NCI-H748 (cell line): ENCODE data around the gene ZNF365.
"Not testable (repeated sequence)": the region's sequence is repeated elsewhere in the genome, so short reads cannot be mapped to it uniquely, and the experiment has no call there.

Experiments
- DNase-seq: peaks from one replicate; lab custom pipeline; 2025; ENCODE audit not compliant: unreplicated experiment; lab: John Stamatoyannopoulos, UW

The ZNF365 gene, protein sequence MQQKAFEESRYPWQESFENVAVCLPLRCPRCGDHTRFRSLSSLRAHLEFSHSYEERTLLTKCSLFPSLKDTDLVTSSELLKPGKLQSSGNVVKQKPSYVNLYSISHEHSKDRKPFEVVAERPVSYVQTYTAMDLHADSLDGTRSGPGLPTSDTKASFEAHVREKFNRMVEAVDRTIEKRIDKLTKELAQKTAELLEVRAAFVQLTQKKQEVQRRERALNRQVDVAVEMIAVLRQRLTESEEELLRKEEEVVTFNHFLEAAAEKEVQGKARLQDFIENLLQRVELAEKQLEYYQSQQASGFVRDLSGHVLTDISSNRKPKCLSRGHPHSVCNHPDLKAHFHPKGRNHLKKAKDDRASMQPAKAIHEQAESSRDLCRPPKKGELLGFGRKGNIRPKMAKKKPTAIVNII

DNA sequence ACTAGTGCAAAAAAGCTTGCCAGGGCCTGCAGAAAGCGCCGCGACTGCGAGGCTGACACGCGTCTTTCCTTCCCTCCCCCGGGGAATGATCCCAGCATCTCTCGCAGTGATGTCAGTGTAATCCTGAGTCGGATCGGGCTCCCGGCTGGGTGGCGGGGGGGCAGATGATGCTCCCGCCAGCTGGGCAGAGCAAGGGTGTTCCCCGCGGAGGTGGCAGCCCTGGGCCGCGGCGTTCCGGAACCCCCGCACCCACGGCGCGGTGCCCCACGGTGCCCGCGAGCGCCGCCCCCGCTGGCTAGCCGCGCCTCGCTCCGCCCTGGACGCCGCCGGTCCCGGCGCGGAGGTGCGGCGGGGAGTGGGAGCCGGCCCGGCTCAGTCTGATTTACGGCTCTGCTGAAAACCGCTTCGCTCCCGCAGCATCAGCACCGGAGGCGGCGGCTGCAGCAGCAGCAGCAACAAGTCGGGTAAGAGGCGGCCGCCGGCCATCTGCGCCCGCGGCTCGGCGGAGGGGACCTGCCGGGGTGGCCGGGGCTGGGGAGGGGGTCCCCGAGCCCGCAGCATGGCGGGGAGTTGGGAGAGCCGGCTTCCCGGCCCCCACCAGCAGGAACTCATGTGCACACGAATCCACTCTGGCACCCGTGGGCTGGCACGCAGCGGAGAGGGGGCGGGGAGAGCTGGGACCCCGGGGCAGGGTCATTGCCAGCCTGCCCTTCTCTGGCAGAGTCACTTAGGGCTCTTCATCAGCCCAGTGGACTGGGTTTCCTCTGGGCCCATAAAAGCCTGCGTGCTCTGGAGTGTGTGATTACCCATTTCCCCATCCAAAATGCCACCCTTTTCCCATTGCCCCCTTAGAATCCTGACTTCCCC, at the start of gene ZNF365:
Gene ZNF365, plus strand, starts transcription at position 375 of the 867 bp plus-strand sequence. CDS start 1,825 bp downstream, outside the sequence.
- peak; percentile 61 for DNase-seq

DNA sequence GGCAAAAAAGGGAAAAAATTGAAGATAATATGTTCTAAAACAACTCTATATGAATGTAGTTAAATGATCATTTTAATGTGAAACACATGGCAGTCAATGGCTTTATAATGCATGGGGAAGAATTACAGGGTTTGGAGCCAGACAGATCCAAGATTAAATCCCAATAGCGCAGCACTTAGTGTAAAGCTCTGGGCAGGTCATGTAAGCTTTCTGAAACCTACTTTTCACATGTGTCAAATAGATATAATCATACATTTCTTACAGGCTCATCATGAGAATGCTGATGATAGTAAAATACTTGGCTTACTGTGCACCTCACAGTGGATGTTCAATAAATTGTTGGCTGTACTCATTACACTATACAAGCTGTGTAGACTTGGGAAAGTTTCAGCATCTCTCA, 48.0 kb upstream of the ZNF365 start:
- DNase-seq: no peak

DNA sequence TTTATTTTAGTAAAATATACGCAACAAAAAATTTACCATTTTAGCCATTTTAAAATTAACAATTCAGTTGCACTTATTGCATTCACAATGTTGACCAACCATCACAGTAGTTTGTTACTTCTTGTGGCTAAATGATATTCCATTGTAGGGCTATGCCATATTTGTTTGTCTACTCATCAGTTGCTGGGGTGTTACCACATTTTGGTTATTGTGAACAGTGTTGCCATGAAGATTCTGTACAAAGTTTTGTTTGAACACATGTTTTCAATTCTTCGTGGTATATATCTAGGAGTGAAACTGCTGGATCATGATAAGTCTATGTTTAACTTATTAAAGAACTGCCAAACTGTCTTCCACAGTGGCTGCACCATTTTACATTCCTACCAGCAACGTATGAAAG, 46.3 kb upstream of the ZNF365 start:
- DNase-seq: peak; percentile 40

DNA sequence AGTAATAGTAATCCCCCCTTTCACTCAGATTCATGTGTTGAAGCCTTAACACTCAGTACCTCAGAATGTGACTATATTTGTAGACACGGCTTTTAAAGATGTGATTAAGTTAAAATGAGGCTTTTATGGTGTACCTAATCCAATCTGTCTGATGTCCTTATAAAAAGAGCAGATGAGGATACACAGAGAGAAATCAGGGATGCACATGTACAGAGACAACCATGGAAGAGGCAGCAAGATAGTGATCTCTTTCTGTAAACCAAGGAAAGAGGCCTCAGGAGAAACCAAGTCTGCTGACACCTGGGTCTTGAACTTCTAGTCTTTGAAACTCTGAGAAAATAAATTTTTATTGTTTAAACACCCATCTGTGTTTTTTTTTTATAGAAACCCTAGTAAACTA, 44.0 kb upstream of the ZNF365 start:
- no peak for DNase-seq

DNA sequence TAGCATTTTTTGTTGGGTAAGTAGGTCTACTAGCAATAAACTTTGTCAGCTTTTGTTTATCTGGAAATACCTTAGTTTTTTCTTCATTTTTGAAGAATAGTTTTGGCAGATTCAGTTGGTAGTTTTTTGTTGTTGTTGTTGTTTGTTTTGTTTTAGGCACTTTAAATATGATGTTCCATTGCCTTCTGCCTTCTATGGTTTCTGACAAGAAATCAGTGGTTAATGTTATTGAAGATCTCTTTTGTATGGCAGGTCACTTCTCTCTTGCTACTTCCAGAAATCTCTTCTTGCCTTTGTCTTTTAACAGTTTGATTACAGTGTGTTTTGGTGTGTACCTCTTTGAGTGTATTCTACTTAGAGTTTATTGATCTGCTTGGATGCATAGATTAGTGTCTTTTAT, 41.8 kb upstream of the ZNF365 start:
- no peak for DNase-seq

DNA sequence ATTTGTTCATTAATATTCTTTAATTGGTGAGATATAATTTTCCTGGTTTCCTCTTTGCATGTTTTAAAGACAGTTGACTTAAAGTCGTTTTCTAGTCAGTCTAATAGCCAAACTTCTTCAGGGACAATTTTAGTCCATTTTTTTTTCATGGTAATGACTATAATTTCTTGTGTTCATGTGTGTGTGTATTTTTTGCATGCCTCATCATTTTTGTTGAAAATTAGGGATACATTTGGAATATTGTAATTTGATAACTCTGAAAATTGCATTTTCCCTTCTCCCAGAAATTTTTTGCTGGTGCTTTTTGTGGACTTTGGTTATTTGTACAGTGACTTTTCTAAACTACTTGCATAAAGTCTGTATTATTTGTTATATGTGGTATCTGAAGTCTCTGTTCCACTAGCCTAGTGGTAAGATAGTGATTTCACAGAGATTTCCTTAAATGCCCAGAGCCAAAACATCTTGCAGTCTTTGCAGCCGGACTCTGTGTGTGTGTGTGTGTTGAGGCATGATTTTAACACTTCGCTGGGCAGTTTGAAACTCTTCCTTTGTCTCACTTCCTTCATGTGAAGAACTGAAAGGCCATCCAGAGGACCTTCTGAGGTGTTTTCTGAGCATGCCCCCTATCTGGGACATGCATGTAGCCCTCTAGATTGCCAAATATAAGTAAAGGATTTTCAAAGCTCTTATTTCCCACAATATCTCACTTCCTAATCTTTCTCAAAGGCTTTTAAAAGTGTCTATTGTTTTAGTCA, 40.9 kb upstream of the ZNF365 start:
- no peak for DNase-seq

DNA sequence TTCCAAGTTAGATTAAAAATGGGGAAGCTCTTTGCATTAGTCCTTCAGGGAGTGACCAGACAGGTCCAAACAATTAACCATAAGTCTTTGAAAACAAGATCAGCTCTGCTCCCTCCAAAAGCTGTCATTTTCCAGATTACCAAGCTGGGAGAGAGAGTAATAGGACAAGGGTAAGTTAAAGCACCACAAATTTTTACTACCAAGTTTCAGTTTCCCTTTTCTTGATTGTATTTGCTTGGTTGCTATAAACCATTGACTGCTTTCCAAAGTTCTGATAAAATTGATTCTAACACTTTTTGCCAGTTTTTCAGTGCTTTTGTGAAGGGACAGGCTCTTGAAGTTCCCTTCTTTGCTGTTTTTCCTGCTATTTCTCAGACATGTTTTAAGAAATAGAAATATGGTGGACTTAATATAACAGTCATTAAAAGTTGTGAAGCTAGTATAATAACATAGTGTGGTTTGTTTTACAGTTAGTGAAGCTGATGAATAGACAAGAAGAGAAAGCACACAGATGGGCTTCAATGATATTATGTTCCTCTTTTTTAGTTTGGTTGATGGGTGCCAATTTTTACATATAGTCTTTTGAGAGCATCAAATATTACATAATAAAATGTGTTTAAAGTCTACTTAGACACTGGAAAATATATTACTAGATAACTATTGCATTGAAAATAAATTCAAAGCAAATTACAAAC, 40.0 kb upstream of the ZNF365 start:
- no peak for DNase-seq

DNA sequence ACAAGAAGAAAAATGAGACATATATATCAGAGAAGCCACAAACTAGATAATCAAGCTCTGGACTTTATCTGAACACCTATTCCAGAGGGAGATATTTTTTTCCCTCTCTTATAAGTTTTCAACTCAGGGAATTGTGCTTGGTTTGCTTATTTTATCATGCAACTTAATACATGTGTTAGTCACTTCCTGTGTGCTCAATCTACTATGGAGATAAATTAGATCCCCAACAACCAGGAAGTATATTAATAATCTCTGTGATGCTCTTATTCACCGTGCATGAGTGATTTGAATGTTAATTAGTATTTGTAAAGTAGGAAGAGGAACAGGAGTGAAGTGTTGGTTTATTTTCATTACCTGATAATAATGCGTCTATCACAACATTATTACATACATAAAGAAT, 38.8 kb upstream of the ZNF365 start:
- DNase-seq: no peak

DNA sequence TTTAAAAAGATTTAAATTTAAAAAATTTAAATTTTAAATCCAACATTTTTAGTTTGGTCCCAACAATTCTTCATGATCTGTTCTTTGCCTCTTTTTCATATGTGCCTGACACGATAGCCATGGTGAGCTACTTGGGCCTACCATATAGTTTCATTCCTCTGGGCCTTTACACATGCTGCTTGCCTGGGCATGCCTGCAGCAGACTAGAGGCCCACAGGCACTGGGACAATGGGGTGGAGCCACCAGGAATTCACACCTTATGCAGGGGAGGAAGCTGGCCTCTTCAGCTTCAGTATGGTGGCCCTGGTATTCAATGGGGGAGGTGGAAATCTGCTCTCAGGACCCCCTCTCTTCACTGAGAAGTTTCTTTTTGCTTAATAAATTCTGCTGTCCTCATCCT, 37.8 kb upstream of the ZNF365 start:
- DNase-seq: no peak

DNA sequence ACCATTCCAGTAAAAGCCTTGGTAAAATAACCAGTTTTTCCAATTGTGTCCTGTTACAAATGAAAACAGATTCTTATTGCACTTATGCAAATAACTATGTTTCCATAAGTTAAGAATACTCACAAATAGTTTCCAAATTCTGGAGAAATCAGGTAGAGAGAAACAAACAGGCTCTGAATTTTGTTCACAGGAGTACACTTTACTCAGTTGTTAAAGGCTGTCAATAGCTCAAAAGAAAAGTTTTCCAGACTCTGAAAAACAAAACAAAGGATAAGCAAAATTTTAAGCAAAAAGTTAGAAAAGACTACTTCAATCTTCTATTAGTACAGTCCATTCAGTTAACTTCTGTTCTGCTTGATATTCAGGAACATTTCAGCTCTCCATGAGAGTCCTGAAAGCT, 32.8 kb upstream of the ZNF365 start:
- no peak for DNase-seq

DNA sequence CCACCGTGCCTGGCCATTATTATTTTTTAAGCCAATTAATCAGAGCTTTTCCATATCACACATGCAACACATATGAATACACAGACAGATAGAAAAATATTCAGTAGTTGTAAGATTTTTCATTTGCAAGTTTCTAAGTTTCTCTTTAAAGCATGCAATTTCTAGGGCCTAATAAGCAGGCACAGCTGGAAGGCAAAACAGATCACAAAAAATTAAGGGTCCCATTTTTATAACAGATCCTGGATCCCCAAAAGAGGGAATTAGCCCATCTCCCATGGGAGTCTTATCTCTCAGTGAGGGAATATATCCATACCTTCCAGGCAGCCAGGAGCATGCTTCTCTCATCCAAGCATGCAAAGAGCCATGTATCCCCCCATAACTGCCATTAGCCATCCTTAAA, 31.2 kb upstream of the ZNF365 start:
- no peak for DNase-seq

DNA sequence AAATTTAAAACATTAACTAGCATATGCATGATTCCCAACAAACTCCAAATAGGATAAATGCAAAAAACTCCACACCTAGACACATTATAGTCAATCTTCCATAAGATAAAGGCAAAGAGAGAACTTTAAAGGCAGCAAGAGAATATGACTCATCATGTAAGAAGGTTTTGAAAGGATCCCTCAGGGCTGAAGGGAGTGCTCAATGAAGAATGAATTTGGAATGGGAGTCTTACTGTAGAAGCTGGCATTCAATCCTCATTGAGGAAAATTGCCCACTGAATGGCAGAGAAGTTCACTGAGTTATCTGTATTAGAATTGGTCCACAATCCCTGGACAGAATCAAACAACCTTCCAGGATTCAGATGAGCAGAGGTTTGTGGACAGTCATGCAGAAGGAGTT, 26.1 kb upstream of the ZNF365 start:
- no peak for DNase-seq

DNA sequence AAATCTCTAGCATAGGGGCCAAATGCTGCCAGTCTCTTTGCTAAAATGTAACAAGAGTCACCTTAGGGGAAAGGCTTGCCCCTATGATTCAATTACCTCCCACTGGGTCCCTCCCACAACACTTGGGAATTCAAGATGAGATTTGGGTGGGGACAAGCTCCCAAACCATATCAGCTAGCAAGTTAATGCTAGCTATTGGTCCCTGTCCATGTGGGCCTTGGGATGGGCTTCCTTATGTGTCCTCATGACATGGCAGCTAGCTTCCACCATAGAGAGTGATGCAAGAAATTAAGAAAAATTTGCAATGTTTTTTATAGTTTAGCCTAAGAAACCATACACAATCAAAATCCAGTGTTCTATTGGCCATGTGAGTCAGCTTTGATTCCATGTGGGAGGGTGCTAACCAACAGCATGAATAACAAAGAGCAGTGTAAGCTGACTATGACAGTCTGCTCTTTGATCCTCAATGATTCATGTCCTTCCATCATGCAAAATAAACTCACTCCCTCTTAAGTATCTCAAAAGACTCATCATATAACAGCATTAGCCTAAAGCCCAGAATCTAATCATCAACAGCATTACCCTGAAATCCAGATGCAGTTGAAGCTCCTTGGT, 21.7 kb upstream of the ZNF365 start:
- DNase-seq: no peak

DNA sequence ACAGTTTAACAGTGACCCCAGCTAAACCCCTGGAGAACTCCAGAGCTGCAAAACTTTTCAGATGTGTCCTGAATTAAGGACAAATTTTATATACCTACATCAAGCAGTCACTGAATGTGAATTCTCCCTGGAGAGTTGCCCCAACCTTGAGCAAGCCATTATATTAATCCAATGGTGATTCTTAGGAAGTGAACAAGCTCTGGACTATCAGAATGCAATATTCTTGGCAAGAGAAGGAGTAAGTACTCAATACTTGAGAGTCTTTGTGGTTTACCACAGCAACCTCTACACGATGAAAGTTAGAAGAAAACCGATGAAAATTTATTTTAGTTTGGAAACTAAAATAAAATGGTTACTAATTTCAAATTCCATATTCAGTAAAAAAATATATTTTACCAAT, 19.3 kb upstream of the ZNF365 start:
- no peak for DNase-seq

DNA sequence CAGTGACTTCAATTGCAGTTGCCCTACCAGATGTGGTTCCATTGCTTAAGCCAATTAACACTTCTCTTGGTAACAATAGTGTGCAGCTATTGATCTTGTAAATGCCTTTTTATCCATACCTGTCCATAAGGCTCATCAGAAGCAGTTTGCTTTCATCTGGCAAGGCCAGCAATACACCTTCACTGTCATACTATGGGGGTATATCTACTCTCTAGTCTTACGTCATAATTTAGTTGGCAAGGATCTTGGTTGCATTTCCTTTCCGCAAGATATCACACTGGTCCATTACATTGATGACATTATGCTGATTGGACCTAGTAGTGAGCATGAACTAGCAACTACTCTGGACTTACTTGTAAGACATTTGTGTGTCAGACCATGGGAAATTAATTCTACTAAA, 17.7 kb upstream of the ZNF365 start:
- no peak for DNase-seq

DNA sequence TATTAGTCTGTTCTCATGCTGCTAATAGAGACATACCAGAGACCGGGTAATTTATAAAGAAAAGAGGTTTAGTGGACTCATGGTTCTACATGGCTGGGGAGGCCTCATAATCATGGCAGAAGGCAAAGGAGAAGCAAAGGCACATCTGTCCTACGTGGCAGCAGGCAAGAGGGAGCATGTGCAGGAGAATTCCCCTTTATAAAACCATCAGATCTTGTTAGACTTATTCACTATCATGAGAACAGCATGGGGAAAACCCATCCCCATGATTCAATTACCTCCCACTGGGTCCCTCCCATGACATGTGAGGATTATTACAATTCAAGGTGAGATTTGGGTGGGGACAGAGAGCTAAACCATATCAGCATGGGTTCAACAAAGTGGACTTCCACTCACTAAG, 16.0 kb upstream of the ZNF365 start:
- not testable (repeated sequence) for DNase-seq

DNA sequence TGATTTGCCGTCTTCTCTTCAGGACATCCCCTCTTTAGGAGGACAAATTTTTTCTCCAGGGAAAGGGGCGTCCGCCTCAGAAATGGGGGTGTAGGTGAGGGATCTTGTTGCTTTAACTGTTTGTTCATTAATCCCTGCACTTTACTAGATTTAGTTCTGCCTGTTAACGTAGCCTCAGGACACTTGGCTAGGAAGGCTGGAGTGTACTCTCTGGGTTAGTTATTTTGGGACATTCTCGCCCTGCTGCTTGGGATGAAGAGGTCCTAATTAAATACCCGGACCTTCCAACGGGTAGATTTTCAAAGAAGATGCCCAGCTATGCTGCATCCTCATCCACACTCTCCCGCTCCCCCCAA, 552 bp upstream of the ZNF365 start:
- DNase-seq: no peak

DNA sequence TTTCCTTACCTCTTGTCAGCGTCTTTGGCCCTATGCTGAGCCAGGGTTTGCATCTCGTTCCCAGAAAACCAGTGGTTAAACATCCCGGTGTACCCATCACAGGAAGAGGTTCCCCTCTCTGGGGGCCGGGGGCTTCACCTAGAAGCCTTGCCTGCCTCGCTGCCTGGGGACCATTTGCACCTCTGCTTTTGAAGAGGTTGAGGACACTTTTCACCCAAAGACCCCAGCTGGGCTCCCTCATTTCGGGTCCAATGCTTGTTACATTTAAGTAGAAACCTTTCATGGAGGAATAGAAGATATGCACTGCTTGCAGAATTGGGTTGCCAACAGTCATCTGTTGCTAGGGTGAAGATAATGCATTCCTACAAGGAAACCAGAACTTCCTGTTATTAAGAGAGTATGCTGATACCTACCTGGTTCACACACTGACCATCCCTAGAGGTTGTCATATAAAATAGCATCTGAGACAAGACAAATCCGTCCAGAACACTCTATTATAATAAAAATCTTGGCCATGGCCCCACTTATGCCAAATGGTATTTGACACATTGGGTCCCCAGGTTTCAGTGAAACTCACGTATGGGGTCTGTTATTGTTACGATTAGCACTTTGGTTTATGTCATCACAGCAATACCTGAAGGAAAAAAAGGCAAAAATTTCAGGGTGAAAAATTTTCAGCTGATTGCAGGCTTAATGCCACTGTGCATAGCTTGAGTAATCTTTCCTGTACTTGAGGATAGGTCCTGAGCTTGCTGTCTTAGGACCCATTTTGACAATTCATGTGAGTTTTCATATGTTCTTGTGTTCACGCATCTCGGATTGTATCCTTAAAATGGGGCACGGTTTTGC, 917 bp downstream of the ZNF365 start:
- DNase-seq: peak; percentile 19
